22Rv1 (cell line): ENCODE data around the gene SDK2.

Source experiments
- CTCF ChIP-seq: fragments of 450-650 bp; IDR thresholded peaks from 2 replicates; pipeline ENCODE4 v1.5.1; 2017; ENCODE audit warnings: mild to moderate bottlenecking
- ZFX ChIP-seq: fragments of 450-650 bp; IDR thresholded peaks from 2 replicates; pipeline ENCODE4 v1.6.1; 2017; ENCODE audit warnings: antibody characterized with exemption, borderline replicate concordance

- TF ChIP-seq ZFX (no peak), CTCF (no peak)
These were observed 330.6 kb downstream of the SDK2 start for GRCh38 chr17:73313526-73314127.
